Measurements from ENCODE around the gene TARBP1. TPM values are rescaled to one million over a fixed set of nuclear protein-coding genes. Genes with fewer than 3 reads are reported as not detected.
"Not testable (repeated sequence)": the region's sequence is repeated elsewhere in the genome, so short reads cannot be mapped to it uniquely, and the experiment has no call there.

Gene TARBP1
- polyA plus RNA-seq, 5 donors = 78.3 to 121 (median 85.4) TPM

DNA sequence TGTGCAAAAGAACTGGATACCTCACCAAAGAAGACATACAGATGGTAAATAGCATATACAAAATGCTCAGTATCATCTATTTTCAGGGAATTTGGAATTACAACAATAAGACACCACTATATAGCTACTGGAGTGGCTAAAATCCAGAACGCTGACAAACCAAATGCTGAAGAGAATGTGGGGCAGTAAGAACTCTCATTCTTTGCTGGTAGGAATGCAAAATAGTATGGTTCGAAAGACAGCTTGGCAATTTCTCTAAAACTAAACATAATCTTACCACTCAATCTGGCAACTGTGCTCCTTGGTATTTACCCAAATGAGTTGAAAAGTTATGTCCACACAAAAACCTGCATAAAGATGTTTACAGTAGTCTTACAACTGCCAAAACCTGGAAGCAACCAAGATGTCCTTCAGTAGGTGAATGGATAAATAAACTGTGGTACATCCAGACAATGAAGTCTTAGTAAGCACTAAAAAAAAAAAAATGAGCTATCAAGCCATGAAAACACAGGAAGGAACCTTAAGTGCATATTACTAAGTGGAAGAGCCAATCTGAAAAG lies 26.5 kb downstream of the TARBP1 start:
- DNase-seq = no peak

GRCh38 chr1:234440348-234440747 lies 38.6 kb downstream of the TARBP1 start:
- no peak for DNase-seq

- DNase-seq = no peak
Observed at GRCh38 chr1:234438579-234438978, 40.4 kb downstream of the TARBP1 start.

GRCh38 chr1:234437423-234438171 lies 41.4 kb downstream of the TARBP1 start:
- no peak for DNase-seq

GRCh38 chr1:234435620-234436019 lies 43.4 kb downstream of the TARBP1 start:
- DNase-seq = no peak

DNA sequence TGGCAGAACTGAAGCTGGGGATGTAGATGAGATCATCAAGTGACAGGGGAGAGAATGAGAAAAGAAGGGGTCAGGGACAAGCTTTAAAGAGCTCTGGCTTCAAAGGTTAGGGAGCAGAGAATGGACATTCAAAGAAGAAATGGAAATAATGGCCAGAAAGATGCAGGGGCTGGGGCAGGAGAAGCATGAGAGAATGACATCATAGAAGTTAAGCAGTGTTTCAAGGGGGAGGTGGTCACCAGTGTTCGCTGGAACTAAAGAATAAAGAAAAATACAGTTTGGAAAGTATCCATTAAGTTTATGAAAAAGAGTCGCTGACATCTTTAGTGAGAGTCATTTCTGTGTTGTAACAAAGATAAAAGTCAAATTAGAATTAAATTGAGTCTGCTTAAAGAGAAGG lies 44.3 kb downstream of the TARBP1 start:
- no peak for DNase-seq

DNA sequence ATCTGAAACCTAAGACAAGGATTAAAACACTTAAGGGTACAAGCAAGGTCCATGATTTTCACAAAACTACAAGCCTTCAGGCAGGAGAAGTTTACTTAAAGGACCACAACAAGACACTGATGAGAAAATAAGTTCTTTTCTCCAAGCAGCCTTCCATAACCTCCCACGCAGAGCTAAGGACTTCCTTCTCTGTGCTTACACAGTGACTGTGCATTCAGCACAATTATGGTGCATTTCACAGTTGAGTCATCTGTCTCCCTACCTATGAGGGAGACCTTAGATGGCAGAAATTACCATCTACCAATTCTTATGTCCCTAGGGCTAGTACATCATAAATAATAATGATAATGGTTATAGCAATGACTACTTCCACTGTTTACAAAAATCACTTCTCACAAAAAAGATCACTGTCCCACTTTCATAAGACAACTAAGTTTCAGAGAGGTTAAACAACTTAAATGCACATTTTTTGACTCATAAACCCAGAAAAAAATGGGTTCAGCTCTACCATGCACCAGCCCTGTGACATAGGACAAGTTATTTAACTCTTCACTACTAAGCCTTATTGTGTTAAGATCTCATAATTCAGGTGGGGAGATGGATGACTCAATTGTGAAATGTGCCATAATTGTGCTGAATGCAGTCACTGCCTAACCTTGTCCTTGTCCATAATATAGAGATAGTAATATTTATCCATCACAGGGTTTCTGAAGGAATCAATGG lies 45.3 kb downstream of the TARBP1 start:
- no peak for DNase-seq

DNA sequence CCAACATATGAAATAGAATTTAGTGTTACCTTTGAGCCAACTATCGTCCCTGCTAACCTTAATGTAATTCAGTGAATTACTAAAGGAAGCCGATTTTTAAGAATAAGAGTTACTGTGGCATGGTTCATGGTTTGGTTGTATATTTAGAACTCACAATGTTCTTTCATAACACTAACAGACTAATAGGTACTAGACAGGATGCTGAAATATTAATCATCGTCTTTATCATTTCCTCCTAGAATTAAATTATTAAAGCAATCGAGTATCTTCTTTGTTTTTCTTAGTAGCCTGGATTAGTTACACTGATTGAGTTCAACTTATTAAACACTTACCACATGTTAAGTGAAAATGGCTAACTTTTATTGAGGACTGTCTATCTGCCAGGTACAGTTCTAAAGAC lies 47.7 kb downstream of the TARBP1 start:
- DNase-seq = no peak

DNA sequence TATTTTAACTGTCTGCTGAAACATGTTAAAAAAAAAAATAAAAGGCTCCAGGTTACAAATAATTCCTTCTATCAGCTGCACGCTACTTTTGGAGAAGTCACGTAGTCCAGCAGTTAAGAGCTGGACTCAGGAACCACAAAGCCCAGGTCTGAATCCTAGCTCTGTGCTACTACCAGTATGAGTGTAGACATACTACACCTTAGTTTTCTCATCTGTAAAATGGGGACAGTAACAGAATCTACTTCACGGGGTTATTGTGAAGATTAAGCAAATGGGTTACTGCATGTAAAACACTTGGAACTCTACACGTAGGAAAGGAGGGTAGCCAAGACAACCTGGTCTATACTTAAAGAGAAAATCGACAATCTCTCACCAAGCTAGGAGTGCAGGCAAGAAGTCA lies 48.3 kb downstream of the TARBP1 start:
- no peak for DNase-seq

GRCh38 chr1:234429434-234429806 lies 49.6 kb downstream of the TARBP1 start:
- no peak for DNase-seq

- no peak for DNase-seq
Observed at GRCh38 chr1:234427950-234428646, 50.9 kb downstream of the TARBP1 start.

GRCh38 chr1:234413990-234414389 lies 65.0 kb downstream of the TARBP1 start:
- no peak for DNase-seq

DNA sequence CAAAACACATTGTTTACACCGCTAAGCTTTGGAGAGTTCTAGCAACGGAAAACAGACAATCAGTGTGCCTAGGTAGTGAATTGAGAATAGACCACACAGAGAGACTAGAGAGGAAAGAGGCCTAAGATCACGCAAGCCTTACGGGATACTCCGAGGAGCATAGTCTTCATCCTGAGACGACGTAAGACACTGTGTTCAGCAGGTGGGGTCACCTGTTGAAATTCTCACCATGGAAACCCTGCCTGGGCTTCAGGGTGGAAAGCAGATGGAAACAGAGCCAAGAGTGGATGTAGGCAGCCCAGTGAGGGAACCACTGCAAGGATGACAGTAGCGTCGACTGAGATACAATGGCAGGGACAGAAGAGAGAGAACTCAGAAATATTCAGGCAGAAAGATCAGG lies 65.5 kb downstream of the TARBP1 start:
- DNase-seq = no peak

- DNase-seq = no peak
Observed at GRCh38 chr1:234412830-234413229, 66.1 kb downstream of the TARBP1 start.

- no peak for DNase-seq
Observed at GRCh38 chr1:234409328-234409727, 69.7 kb downstream of the TARBP1 start.

- DNase-seq = no peak
Observed at GRCh38 chr1:234408757-234409156, 70.2 kb downstream of the TARBP1 start.

GRCh38 chr1:234406871-234407270 lies 72.1 kb downstream of the TARBP1 start:
- no peak for DNase-seq

GRCh38 chr1:234405676-234406075 lies 73.3 kb downstream of the TARBP1 start:
- DNase-seq = no peak

GRCh38 chr1:234402939-234403338 lies 76.0 kb downstream of the TARBP1 start:
- DNase-seq = no peak

- no peak for DNase-seq
Observed at GRCh38 chr1:234401658-234402057, 77.3 kb downstream of the TARBP1 start.

- DNase-seq = no peak
Observed at GRCh38 chr1:234400773-234401172, 78.2 kb downstream of the TARBP1 start.

DNA sequence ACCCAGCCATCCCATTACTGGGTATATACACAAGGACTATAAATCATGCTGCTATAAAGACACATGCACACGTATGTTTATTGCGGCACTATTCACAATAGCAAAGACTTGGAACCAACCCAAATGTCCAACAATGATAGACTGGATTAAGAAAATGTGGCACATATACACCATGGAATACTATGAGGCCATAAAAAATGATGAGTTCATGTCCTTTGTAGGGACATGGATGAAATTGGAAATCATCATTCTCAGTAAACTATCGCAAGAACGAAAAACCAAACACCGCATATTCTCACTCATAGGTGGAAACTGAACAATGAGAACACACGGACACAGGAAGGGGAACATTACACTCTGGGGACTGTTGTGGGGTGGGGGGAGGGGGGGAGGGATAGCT lies 79.5 kb downstream of the TARBP1 start:
- DNase-seq = not testable (repeated sequence)
